GM21381 (cell line): ENCODE measurements around the gene TAF6.

Source experiments
- ATAC-seq: cut with Tn5 transposase; IDR thresholded peaks from one replicate; pipeline ENCODE4 v1.9.1; 2021; ENCODE audit warnings: mild to moderate bottlenecking, moderate library complexity; ENCODE audit not compliant: unreplicated experiment

Gene TAF6

GRCh38 chr7:100075418-100075817, 43.7 kb downstream of the TAF6 start:
- ATAC-seq: no peak

DNA sequence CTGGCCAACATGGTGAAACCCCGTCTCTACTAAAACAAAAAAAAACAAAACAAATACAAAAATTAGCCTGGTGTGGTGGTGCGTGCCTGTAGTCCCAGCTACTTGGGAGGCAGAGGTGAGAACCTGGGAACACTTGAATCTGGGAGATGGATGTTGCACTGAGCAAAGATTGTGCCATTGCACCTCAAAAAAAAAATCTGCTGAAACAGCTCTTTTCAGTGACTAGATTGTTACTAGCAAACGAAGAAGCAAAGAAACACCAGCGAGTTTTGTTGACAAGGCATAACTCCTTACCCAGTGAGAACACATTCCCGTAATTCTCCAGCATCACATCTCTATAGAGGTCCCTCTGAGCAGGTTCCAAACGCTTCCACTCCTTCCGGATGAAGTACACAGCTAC, 44.3 kb downstream of the TAF6 start:
- ATAC-seq: no peak

GRCh38 chr7:100072462-100072861, 46.7 kb downstream of the TAF6 start:
- no peak for ATAC-seq

- no peak for ATAC-seq
Measured at GRCh38 chr7:100071018-100071723, 48.0 kb downstream of the TAF6 start.

DNA sequence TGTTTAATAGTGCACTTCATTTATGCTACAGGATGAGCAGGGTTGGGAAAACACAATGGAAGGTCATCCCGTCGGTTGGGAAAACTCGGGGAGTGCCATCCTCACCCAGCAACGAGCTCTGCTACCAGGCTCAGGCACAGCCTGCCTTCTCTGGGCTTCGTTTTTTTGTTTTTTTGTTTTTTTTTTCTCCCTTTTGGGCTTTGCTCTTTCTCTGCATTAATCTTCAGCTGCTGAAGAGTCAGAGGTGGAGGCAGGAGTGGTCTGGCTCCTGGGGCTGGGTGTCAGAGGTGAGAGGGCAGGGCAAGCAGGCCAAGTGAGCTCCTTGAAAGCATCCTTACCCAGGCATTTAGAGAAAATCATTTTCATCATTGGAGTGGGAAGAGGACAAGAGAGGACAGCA, 49.2 kb downstream of the TAF6 start:
- no peak for ATAC-seq

GRCh38 chr7:100066953-100067352, 52.2 kb downstream of the TAF6 start:
- no peak for ATAC-seq

GRCh38 chr7:100065452-100066186, 53.5 kb downstream of the TAF6 start:
- ATAC-seq: no peak

DNA sequence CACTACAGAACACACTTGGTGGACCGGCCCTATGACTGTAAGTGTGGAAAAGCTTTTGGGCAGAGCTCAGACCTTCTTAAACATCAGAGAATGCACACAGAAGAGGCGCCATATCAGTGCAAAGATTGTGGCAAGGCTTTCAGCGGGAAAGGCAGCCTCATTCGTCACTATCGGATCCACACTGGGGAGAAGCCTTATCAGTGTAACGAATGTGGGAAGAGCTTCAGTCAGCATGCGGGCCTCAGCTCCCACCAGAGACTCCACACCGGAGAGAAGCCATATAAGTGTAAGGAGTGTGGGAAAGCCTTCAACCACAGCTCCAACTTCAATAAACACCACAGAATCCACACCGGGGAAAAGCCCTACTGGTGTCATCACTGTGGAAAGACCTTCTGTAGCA, 55.0 kb downstream of the TAF6 start:
- no peak for ATAC-seq

- ATAC-seq: no peak
Measured at GRCh38 chr7:100063376-100063775, 55.8 kb downstream of the TAF6 start.

GRCh38 chr7:100061518-100062193, 57.5 kb downstream of the TAF6 start:
- ATAC-seq: no peak

- no peak for ATAC-seq
Measured at GRCh38 chr7:100059251-100059739, 59.9 kb downstream of the TAF6 start.
